Upper lobe of right lung (tissue), 1 donor: Measurements from ENCODE around the gene PLS1. TPM values are rescaled to one million over a fixed set of nuclear protein-coding genes. Genes with fewer than 3 reads are reported as not detected.

Source experiments
- ATAC-seq: fragments of 200-7000 bp; cut with Tn5 transposase; one replicate; pipeline ENCODE4 v1.9.1; 2020; ENCODE audit warnings: mild to moderate bottlenecking, moderate library complexity
- DNase-seq: peaks from one replicate; pipeline ENCODE4 v3.0.0-alpha.2; 2020
- H3K27ac ChIP-seq: fragments of 200-600 bp; one replicate; pipeline ENCODE4 v1.8.0; 2022
- H3K27me3 ChIP-seq: fragments of 200-600 bp; one replicate; pipeline ENCODE4 v1.8.0; 2022; ENCODE audit warnings: mild to moderate bottlenecking
- H3K36me3 ChIP-seq: fragments of 200-600 bp; one replicate; pipeline ENCODE4 v1.8.0; 2022
- H3K4me1 ChIP-seq: fragments of 200-600 bp; one replicate; pipeline ENCODE4 v1.8.0; 2022
- H3K4me3 ChIP-seq: fragments of 200-600 bp; one replicate; pipeline ENCODE4 v1.8.0; 2022; ENCODE audit warnings: mild to moderate bottlenecking
- H3K9me3 ChIP-seq: fragments of 200-600 bp; one replicate; pipeline ENCODE4 v1.8.0; 2022
- CTCF ChIP-seq: fragments of 200-600 bp; IDR thresholded peaks from one replicate; pipeline ENCODE4 v1.8.0; 2022; ENCODE audit warnings: antibody characterized with exemption
- intact Hi-C: fragments of 100-400 bp; cut with DNase I; formaldehyde crosslinking; loops from one replicate; pipeline ENCODE4 v1.11.0; 2022
- total RNA-seq: library from RNA; stranded (reverse); fragmentation: NEBNext Ultra II Directional; extraction: Animal tissue kit (Norgen Biotek cat#: 25700); gene quantifications from one replicate; pipeline ENCODE4 v1.2.1, GENCODE V29; 2021
- donor health status: DM: no; HTN: yes; CAD: no; lungs with severe emphysema.

The PLS1 gene
- total RNA-seq, 1 donor from 2014 or later = 26.0 TPM

- Histone ChIP-seq H3K9me3 (no peaks in the 10 kb centered on the region), H3K27me3 (no peaks in the 10 kb centered on the region), H3K36me3 (no peaks in the 10 kb centered on the region), H3K4me1 (no peaks in the 10 kb centered on the region), H3K4me3 (no peak overlapping the region), H3K27ac (no peak overlapping the region)
- intact Hi-C loops = no loop called here
- DNase-seq (no peak), ATAC-seq (no peak)
- TF ChIP-seq CTCF = no peak
Measured at GRCh38 chr3:142636050-142636449, 39.9 kb downstream of the PLS1 start.

- no peak overlapping the region for H3K27ac ChIP-seq
- DNase-seq = no peak
- H3K9me3 ChIP-seq = no peaks in the 10 kb centered on the region
- H3K4me1 ChIP-seq = no peaks in the 10 kb centered on the region
- intact Hi-C loops = no loop called here
- no peak for ATAC-seq
- no peak overlapping the region for H3K4me3 ChIP-seq
- no peaks in the 10 kb centered on the region for H3K27me3 ChIP-seq
- no peaks in the 10 kb centered on the region for H3K36me3 ChIP-seq
- no peak for TF ChIP-seq CTCF
Measured at GRCh38 chr3:142636664-142637063, 40.5 kb downstream of the PLS1 start.

- no peak overlapping the region for H3K27ac ChIP-seq
- intact Hi-C loops = no loop called here
- TF ChIP-seq CTCF = no peak
- ATAC-seq (no peak), DNase-seq (no peak)
- no peak overlapping the region for H3K4me3 ChIP-seq
- H3K9me3 ChIP-seq = no peaks in the 10 kb centered on the region
- no peaks in the 10 kb centered on the region for H3K4me1 ChIP-seq
- no peaks in the 10 kb centered on the region for H3K36me3 ChIP-seq
- H3K27me3 ChIP-seq = no peaks in the 10 kb centered on the region
Measured at GRCh38 chr3:142638291-142638690, 42.1 kb downstream of the PLS1 start.

GRCh38 chr3:142641504-142641903 lies 45.3 kb downstream of the PLS1 start:
- intact Hi-C loops = no loop called here
- no peaks in the 10 kb centered on the region for H3K36me3 ChIP-seq
- no peaks in the 10 kb centered on the region for H3K9me3 ChIP-seq
- H3K27ac ChIP-seq = no peak overlapping the region
- H3K4me3 ChIP-seq = no peak overlapping the region
- no peak for TF ChIP-seq CTCF
- DNase-seq (no peak), ATAC-seq (no peak)
- no peaks in the 10 kb centered on the region for H3K27me3 ChIP-seq
- H3K4me1 ChIP-seq = no peaks in the 10 kb centered on the region

- TF ChIP-seq CTCF = no peak
- Histone ChIP-seq H3K36me3 (no peaks in the 10 kb centered on the region), H3K4me1 (no peaks in the 10 kb centered on the region), H3K9me3 (no peaks in the 10 kb centered on the region), H3K4me3 (no peak overlapping the region), H3K27me3 (no peaks in the 10 kb centered on the region), H3K27ac (no peak overlapping the region)
- intact Hi-C loops = no loop called here
- ATAC-seq (no peak), DNase-seq (no peak)
Measured at GRCh38 chr3:142642956-142643355, 46.8 kb downstream of the PLS1 start.

- TF ChIP-seq CTCF = no peak
- no peak for ATAC-seq
- no peaks in the 10 kb centered on the region for H3K9me3 ChIP-seq
Measured at GRCh38 chr3:142644502-142644901, 48.3 kb downstream of the PLS1 start.

More at GRCh38 chr3:142644502-142644901, 48.3 kb downstream of the PLS1 start:
- intact Hi-C loops = no loop called here
- Histone ChIP-seq H3K27me3 (no peaks in the 10 kb centered on the region), H3K36me3 (no peaks in the 10 kb centered on the region), H3K27ac (no peak overlapping the region), H3K4me3 (no peak overlapping the region), H3K4me1 (no peaks in the 10 kb centered on the region)
- DNase-seq = no peak
